AG08396 (cell line): Measurements from ENCODE around the gene CKM.
"Not testable (repeated sequence)": the region's sequence is repeated elsewhere in the genome, so short reads cannot be mapped to it uniquely, and the experiment has no call there.

ENCODE experiments used
- DNase-seq: peaks from one replicate; pipeline ENCODE4 v3.0.0; 2012; ENCODE audit warnings: low spot score, mixed read lengths

CKM gene

DNA sequence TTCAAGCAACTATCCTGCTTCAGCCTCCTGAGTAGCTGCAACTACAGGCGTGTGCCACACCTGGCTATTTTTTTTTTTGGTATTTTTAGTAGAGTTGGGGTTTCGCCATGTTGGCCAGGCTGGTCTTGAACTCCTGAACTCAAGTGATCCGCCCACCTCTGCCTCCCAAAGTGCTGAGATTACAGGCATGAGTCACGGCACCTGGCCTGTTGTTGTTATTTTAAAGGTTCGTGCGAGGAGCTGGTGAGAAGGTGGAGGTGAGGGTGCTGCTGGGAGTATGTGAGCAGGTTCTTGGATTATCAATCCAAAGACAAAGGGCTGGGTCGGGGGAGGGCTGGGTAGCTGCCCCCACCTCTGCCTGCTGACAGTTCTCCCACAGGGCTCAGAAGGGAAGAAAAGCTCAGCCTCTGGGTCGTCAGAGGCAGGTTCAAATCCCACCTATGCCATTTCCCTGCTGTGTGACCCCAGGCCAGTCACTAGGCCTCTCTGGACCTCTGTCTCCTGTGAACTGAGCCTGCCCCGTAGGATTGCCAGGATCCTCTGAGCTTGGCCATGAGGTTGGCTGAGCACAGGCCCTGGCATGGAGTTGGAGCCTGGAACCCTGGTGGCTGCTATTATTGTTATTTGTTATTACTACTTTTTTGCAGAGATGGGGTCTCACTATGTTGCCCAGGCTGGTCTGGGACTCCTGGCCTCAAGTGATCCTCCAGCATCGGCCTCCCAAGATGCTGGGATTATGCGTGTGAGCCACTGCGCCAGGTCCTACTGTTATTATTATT, 1.5 kb downstream of the CKM start:
- no peak for DNase-seq

DNA sequence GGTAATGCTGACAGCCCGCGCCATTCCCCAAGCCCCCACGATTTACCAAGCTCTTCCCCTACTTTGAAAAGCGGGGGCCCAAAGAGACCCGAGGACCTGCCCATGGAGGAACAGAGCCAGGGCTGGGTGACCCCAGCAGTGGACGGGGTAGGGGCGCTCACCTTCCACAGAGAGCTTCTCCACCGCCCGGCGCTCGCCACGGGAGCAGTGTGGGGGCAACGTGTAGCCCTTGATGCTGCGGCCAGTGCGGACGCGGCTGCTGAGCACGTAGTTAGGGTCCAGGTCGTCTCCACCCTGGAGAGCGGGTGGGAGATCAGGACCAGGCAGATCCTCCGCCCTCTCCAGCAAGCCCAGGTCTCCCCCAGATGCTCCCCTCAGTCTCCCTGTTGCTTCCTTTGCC, 7.4 kb downstream of the CKM start:
- DNase-seq, result no peak

DNA sequence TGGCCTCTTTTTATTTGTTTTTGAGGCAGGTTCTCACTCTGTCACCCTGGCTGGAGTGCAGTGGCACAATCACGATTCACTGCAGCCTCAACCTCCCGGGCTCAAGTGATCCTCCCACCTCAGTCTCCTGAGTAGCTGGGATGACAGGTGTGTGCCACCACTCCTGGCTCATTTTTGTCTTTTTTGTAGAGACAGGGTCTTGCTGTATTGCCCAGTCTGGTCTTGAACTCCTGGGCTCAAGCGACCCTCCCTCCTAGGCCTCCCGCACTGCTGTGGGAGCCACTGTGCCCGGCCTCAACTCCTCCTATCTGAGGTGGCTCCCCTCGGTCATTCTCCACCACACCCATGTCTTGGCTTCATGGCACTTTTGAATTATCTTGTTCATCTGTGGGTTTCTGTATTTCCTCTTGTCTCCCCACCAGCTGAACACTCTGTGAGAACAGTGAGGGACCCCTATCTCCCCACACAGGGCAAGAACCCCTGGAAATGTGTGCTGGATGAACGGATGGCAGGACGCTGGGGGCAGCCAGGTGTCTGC, 7.9 kb downstream of the CKM start:
- DNase-seq, result no peak

DNA sequence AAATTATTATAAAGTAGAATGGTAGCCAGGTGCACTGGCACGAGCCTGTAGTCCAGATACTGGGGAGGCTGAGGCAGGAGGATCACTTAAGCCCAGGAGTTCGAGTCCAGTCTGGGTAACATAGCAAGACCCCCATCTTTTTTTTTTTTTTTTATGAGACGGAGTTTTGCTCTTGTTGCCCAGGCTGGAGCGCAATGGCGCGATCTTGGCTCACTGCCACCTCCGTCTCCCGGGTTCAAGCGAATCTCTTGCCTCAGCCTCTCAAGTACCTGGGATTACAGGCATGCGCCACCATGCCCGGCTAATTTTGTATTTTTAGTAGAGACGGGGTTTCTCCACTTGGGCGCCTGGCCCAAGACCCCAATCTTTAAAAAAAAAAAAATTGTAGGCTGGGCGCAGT, 10.4 kb downstream of the CKM start:
- not testable (repeated sequence) for DNase-seq

DNA sequence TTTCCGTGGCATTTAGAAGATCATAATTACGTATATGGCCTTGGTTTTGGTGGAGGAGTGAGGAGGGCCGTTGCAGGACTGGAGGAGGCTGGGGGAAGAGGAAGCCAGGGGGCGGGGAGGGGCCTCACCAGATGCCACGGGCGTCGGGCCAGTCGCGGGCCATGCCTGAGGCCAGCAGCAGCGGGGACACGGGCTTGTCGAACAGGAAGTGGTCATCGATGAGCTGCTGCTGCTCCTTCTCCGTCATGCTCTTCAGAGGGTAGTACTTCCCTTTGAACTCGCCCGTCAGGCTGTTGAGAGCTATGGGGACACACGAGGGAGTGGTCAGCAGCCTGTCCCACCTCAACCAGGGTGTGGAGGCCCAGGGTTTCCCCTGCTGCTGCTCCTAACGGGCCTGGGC, 11.1 kb downstream of the CKM start:
- DNase-seq, result no peak

- DNase-seq, result not testable (repeated sequence)
Measured at GRCh38 chr19:45309322-45309721, 13.4 kb downstream of the CKM start.

DNA sequence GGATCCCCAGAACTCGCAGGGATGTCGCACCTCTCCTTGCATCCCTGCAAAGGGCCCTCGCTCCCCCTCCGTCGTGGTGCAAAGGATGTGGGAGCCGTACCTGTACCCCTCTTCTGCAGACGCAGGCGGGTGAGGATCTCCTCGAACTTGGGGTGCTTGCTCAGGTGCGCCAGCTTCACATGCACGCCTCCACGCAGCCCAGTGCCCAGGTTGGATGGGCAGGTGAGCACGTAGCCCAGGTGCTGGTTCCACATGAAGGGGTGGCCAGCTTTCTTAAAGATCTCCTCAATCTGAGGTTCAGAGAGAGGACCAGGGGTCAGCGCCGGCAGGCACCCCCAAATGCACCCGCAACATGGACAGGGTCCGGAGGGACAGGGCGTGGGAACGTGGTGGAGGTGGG, 15.3 kb downstream of the CKM start:
- DNase-seq, result no peak

- DNase-seq, result no peak
Measured at GRCh38 chr19:45306518-45307027, 16.1 kb downstream of the CKM start.

DNA sequence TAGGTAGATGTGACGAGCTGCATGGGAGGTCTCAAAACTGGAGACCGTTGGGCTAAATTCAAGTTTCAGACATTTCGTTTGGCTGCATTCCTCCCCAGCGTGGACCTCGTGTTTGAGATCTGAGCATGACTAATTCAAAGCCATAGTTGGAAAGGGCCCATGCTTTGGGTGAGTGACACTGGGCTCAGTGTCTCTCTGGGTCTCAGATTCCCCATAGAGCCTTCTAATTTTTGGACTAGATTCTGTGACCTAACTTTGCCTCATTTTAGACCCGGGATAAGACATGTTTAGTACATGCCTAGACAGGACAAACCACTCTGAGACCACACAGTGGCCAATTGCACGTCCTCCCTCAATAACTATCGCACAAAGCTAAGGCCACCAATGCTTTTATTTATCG, 16.6 kb downstream of the CKM start:
- DNase-seq, result peak; percentile 59

GRCh38 chr19:45305421-45305820, 17.3 kb downstream of the CKM start:
- DNase-seq, result no peak

DNA sequence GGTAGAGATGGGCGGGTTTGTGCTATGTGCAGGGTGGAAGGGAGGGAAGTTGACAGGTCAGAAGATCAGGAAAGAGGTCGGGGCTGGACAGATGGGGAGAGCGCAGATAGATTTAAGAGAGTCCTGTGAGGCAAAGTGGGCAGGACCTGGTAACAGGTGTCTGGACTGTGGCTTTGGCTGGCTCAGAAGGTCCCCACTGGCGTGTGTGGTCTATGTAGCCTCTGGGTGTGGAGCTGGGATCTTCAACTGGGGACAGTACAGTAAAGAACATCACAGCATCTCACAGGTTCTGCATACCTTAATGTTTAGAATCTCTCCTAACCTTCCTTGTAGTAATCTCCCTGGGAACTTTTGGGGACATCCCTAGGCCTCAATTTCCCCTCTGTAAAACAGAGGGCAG, 17.7 kb downstream of the CKM start:
- DNase-seq, result no peak

GRCh38 chr19:45304141-45304926, 18.3 kb downstream of the CKM start:
- DNase-seq, result no peak

DNA sequence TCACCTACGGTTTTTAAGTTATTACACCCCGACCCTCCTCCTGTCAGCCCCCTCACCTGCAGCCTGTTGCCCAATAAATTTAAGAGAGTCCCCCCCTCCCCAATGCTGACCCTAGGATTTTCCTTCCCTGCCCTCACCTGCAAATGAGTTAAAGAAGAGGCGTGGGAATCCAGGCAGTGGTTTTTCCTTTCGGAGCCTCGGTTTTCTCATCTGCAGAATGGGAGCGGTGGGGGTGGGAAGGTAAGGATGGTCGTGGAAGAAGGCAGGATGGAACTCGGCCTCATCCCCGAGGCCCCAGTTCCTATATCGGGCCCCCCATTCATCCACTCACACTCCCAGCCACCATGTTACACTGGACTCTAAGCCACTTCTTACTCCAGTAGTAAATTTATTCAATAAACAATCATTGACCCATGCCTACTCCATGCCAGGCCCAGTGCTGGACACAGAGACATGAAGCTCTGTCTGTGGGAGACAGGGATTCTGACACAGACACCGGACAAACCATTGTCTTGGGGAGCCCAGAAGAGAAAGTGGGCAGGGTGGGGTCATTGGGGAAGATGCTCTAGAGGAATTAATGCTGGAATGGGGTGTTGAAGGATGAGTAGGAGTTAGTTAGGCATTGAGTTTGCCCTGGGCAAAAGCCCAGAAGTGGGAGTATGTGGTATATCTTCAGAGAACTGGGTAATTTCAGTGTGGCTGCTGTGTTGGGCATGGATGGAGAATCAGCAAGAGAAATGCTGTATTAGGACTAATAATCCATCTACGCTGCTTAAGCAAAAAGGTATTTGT, 19.2 kb downstream of the CKM start:
- no peak for DNase-seq

DNA sequence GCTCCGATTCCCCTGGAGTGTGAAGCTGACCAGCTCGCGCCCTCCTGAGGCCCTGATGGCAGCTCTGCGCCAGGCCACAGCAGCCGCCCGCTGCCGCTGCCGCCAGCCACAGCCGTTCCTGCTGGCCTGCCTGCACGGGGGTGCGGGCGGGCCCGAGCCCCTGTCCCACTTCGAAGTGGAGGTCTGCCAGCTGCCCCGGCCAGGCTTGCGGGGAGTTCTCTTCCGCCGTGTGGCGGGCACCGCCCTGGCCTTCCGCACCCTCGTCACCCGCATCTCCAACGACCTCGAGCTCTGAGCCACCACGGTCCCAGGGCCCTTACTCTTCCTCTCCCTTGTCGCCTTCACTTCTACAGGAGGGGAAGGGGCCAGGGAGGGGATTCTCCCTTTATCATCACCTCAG, 20.3 kb downstream of the CKM start:
- no peak for DNase-seq

DNA sequence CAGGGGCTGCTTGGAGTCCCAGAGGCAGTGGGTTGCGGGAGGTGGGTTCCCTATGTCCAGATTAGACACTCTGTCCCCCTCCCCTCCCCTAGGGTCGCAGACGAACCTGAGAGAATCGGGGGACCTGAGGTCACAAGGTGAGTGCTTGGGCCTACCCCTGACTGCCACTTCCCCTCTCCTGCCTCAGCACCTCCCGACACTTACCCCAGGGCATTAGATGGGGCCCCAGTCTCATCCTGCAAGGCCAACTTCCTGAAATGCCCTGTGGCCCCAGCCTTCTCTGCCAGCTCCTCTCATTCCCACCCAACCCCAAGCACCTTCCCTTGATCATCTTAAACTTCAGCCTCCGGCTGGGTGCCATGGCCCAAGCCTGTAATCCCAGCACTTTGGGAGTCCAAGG, 23.0 kb downstream of the CKM start:
- DNase-seq, result no peak

DNA sequence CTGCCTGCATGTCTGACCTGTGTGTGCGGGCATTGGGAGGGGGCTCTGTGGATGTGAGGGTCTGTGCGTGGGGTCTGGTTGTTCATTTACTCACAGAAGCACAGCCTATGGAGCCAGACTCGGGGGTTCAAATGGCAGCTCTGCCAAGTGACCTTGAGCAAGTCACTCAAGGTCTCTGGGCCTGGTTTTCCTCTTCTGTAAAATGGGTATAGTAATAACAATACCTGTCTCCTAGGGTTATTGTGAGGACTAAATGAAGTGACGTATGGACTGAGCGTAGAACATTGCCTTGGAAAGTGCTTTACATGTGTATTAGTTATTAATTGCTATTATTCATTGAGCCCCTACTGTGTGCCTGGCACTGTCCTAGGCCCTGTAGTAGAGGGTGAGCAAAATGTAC, 24.4 kb downstream of the CKM start:
- no peak for DNase-seq

DNA sequence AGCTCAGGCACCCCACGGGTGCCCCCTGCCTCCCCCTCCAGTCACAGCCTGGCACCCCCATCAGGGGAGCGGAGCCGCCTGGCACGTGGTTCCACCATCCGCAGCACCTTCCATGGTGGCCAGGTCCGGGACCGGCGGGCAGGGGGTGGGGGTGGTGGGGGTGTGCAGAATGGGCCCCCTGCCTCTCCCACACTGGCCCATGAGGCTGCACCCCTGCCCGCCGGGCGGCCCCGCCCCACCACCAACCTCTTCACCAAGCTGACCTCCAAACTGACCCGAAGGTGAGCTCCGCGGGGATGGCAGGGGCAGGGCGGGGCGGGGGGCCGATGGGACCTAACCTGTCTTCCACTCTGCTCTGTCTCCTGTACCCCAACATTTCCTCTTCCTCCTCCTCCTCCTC, 25.0 kb downstream of the CKM start:
- DNase-seq, result no peak

- DNase-seq, result no peak
Measured at GRCh38 chr19:45296355-45296754, 26.3 kb downstream of the CKM start.

- no peak for DNase-seq
Measured at GRCh38 chr19:45295873-45296272, 26.8 kb downstream of the CKM start.

DNA sequence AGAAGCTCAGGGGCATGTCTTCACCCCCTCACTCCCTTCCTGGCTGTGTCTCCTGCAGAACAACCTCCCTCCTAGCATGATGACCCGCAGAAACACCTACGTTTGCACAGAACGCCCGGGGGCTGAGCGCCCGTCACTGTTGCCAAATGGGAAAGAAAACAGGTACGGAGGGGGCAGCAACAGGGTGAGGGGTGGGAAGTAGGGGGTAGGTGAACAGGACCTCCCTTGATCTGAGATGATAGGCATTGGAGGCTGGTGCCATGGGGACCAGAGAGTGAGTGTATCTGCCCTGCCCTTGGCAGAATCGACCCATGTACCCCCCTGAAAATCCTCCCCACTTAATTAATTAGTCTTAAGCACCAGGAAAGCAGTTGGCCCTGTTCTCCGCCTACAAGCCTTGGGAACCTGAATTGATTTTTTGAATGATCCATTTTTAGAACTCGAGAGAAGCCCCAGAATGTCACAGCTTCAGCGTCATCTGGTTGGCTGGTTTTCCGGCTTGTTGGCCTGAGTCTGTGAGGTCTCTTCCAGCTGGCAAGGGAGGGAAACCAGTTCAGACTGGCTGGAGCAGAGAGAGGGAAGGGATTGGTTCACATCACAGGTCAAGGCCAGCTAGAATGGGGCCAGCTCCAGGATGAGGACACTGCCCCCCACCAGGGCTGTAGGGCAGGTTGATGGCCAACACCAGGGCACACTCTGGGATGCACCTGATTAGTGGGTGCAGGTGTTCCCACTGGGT, 28.2 kb downstream of the CKM start:
- DNase-seq, result no peak

GRCh38 chr19:45293682-45294081, 29.0 kb downstream of the CKM start:
- no peak for DNase-seq

GRCh38 chr19:45291834-45292233, 30.8 kb downstream of the CKM start:
- no peak for DNase-seq
